Measurements from ENCODE around the gene PRTG.

PRTG gene

GRCh38 chr15:55659481-55659880, 83.5 kb downstream of the PRTG start:
- Mint-ChIP-seq H3K27ac (no peak overlapping the region), H3K27me3 (no peaks in the 10 kb centered on the region), H3K4me1 (ENCODE audit: low read depth) (no peaks in the 10 kb centered on the region), H3K36me3 (ENCODE audit: low read depth) (no peaks in the 10 kb centered on the region), H3K9me3 (no peaks in the 10 kb centered on the region), H3K4me3 (no peak overlapping the region)
- intact Hi-C loops (cut with micrococcal nuclease) = no loop called here

- H3K9me3 Mint-ChIP-seq = no peaks in the 10 kb centered on the region
- H3K27me3 Mint-ChIP-seq = no peaks in the 10 kb centered on the region
- no peaks in the 10 kb centered on the region for H3K36me3 Mint-ChIP-seq (ENCODE audit: low read depth)
- no peaks in the 10 kb centered on the region for H3K4me1 Mint-ChIP-seq (ENCODE audit: low read depth)
- no peak overlapping the region for H3K4me3 Mint-ChIP-seq
- no peak overlapping the region for H3K27ac Mint-ChIP-seq
- intact Hi-C loops (cut with micrococcal nuclease) = no loop called here
Measured at GRCh38 chr15:55658886-55659285, 84.1 kb downstream of the PRTG start.

- intact Hi-C loops (cut with micrococcal nuclease) = no loop called here
- H3K9me3 Mint-ChIP-seq = no peaks in the 10 kb centered on the region
- H3K36me3 Mint-ChIP-seq (ENCODE audit: low read depth) = no peaks in the 10 kb centered on the region
- no peak overlapping the region for H3K4me3 Mint-ChIP-seq
- no peaks in the 10 kb centered on the region for H3K4me1 Mint-ChIP-seq (ENCODE audit: low read depth)
- no peaks in the 10 kb centered on the region for H3K27me3 Mint-ChIP-seq
- no peak overlapping the region for H3K27ac Mint-ChIP-seq
Measured at GRCh38 chr15:55654561-55655031, 88.4 kb downstream of the PRTG start.

GRCh38 chr15:55652909-55653495, 90.0 kb downstream of the PRTG start:
- Mint-ChIP-seq H3K27ac (no peak overlapping the region), H3K27me3 (no peaks in the 10 kb centered on the region), H3K36me3 (ENCODE audit: low read depth) (no peaks in the 10 kb centered on the region), H3K4me3 (no peak overlapping the region), H3K9me3 (no peaks in the 10 kb centered on the region), H3K4me1 (ENCODE audit: low read depth) (no peaks in the 10 kb centered on the region)
- intact Hi-C loops (cut with micrococcal nuclease) = no loop called here

GRCh38 chr15:55652359-55652758, 90.6 kb downstream of the PRTG start:
- H3K27ac Mint-ChIP-seq = no peak overlapping the region
- H3K4me3 Mint-ChIP-seq = no peak overlapping the region
- H3K4me1 Mint-ChIP-seq (ENCODE audit: low read depth) = no peaks in the 10 kb centered on the region
- H3K36me3 Mint-ChIP-seq (ENCODE audit: low read depth) = no peaks in the 10 kb centered on the region
- H3K27me3 Mint-ChIP-seq = no peaks in the 10 kb centered on the region
- H3K9me3 Mint-ChIP-seq = no peaks in the 10 kb centered on the region
- intact Hi-C loops (cut with micrococcal nuclease) = no loop called here

- no peaks in the 10 kb centered on the region for H3K9me3 Mint-ChIP-seq
- H3K27me3 Mint-ChIP-seq = no peaks in the 10 kb centered on the region
- intact Hi-C loops (cut with micrococcal nuclease) = no loop called here
- no peaks in the 10 kb centered on the region for H3K4me1 Mint-ChIP-seq (ENCODE audit: low read depth)
- H3K4me3 Mint-ChIP-seq = no peak overlapping the region
- no peaks in the 10 kb centered on the region for H3K36me3 Mint-ChIP-seq (ENCODE audit: low read depth)
- H3K27ac Mint-ChIP-seq = no peak overlapping the region
Measured at GRCh38 chr15:55649058-55649423, 93.9 kb downstream of the PRTG start.

- Mint-ChIP-seq H3K27ac (no peak overlapping the region), H3K4me1 (ENCODE audit: low read depth) (no peaks in the 10 kb centered on the region), H3K36me3 (ENCODE audit: low read depth) (no peaks in the 10 kb centered on the region), H3K4me3 (no peak overlapping the region), H3K9me3 (no peaks in the 10 kb centered on the region), H3K27me3 (no peaks in the 10 kb centered on the region)
- intact Hi-C loops (cut with micrococcal nuclease) = no loop called here
Measured at GRCh38 chr15:55638764-55639163, 104.2 kb downstream of the PRTG start.

- no peaks in the 10 kb centered on the region for H3K4me1 Mint-ChIP-seq (ENCODE audit: low read depth)
- H3K36me3 Mint-ChIP-seq (ENCODE audit: low read depth) = no peaks in the 10 kb centered on the region
- no peak overlapping the region for H3K27ac Mint-ChIP-seq
- intact Hi-C loops (cut with micrococcal nuclease) = no loop called here
- H3K4me3 Mint-ChIP-seq = no peak overlapping the region
- no peaks in the 10 kb centered on the region for H3K27me3 Mint-ChIP-seq
- H3K9me3 Mint-ChIP-seq = no peaks in the 10 kb centered on the region
Measured at GRCh38 chr15:55637086-55637485, 105.9 kb downstream of the PRTG start.

GRCh38 chr15:55633731-55634130, 109.2 kb downstream of the PRTG start:
- Mint-ChIP-seq H3K9me3 (no peaks in the 10 kb centered on the region), H3K4me3 (no peak overlapping the region), H3K27me3 (no peaks in the 10 kb centered on the region), H3K36me3 (ENCODE audit: low read depth) (no peaks in the 10 kb centered on the region), H3K4me1 (ENCODE audit: low read depth) (no peaks in the 10 kb centered on the region), H3K27ac (no peak overlapping the region)
- intact Hi-C loops (cut with micrococcal nuclease) = no loop called here

- Mint-ChIP-seq H3K27ac (no peak overlapping the region), H3K9me3 (no peaks in the 10 kb centered on the region), H3K36me3 (ENCODE audit: low read depth) (no peaks in the 10 kb centered on the region), H3K27me3 (no peaks in the 10 kb centered on the region), H3K4me3 (no peak overlapping the region), H3K4me1 (ENCODE audit: low read depth) (no peaks in the 10 kb centered on the region)
- intact Hi-C loops (cut with micrococcal nuclease) = no loop called here
Measured at GRCh38 chr15:55632434-55632833, 110.5 kb downstream of the PRTG start.

- Mint-ChIP-seq H3K36me3 (ENCODE audit: low read depth) (no peaks in the 10 kb centered on the region), H3K4me3 (no peak overlapping the region), H3K27ac (no peak overlapping the region), H3K9me3 (no peaks in the 10 kb centered on the region), H3K27me3 (no peaks in the 10 kb centered on the region), H3K4me1 (ENCODE audit: low read depth) (no peaks in the 10 kb centered on the region)
- intact Hi-C loops (cut with micrococcal nuclease) = no loop called here
Measured at GRCh38 chr15:55630858-55631257, 112.1 kb downstream of the PRTG start.

- H3K27me3 Mint-ChIP-seq = no peaks in the 10 kb centered on the region
- H3K36me3 Mint-ChIP-seq (ENCODE audit: low read depth) = no peaks in the 10 kb centered on the region
- intact Hi-C loops (cut with micrococcal nuclease) = no loop called here
Measured at GRCh38 chr15:55628369-55628730, 114.6 kb downstream of the PRTG start.

GRCh38 chr15:55627730-55628368, 115.1 kb downstream of the PRTG start:
- Mint-ChIP-seq H3K36me3 (ENCODE audit: low read depth) (no peaks in the 10 kb centered on the region), H3K4me3 (no peak overlapping the region), H3K9me3 (no peaks in the 10 kb centered on the region), H3K27ac (no peak overlapping the region), H3K27me3 (no peaks in the 10 kb centered on the region), H3K4me1 (ENCODE audit: low read depth) (no peaks in the 10 kb centered on the region)
- intact Hi-C loops (cut with micrococcal nuclease) = no loop called here

More at GRCh38 chr15:55628369-55628730, 114.6 kb downstream of the PRTG start:
- Mint-ChIP-seq H3K4me3 (no peak overlapping the region), H3K9me3 (no peaks in the 10 kb centered on the region), H3K4me1 (ENCODE audit: low read depth) (no peaks in the 10 kb centered on the region), H3K27ac (no peak overlapping the region)

- peaks cover 2% of the 10 kb centered on the region for H3K27me3 Mint-ChIP-seq
- H3K36me3 Mint-ChIP-seq (ENCODE audit: low read depth) = no peaks in the 10 kb centered on the region
- H3K4me3 Mint-ChIP-seq = no peak overlapping the region
- H3K9me3 Mint-ChIP-seq = no peaks in the 10 kb centered on the region
- intact Hi-C loops (cut with micrococcal nuclease) = no loop called here
- no peaks in the 10 kb centered on the region for H3K4me1 Mint-ChIP-seq (ENCODE audit: low read depth)
- no peak overlapping the region for H3K27ac Mint-ChIP-seq
Measured at GRCh38 chr15:55619783-55620182, 123.2 kb downstream of the PRTG start.

GRCh38 chr15:55618387-55618786, 124.6 kb downstream of the PRTG start:
- no peaks in the 10 kb centered on the region for H3K4me1 Mint-ChIP-seq (ENCODE audit: low read depth)
- H3K36me3 Mint-ChIP-seq (ENCODE audit: low read depth) = no peaks in the 10 kb centered on the region
- no peak overlapping the region for H3K27ac Mint-ChIP-seq
- no peak overlapping the region for H3K4me3 Mint-ChIP-seq
- intact Hi-C loops (cut with micrococcal nuclease) = no loop called here
- no peaks in the 10 kb centered on the region for H3K9me3 Mint-ChIP-seq
- H3K27me3 Mint-ChIP-seq = peaks cover 2% of the 10 kb centered on the region

Measured in dendritic cell treated with granulocyte-macrophage colony-stimulating factor and Interleukin-4, amounts not matched to agents 40 ng/mL and 50 ng/mL, for 4 days (primary cell).